HG02759 (cell line): ENCODE data around the gene PPP1R9A.

Experiments used
- ATAC-seq: cut with Tn5 transposase; IDR thresholded peaks from one replicate; pipeline ENCODE4 v1.9.1; 2021; ENCODE audit warnings: mild to moderate bottlenecking, moderate library complexity; ENCODE audit not compliant: unreplicated experiment

Gene PPP1R9A

GRCh38 chr7:94908323-94909178 is 1.2 kb downstream of the PPP1R9A start:
- ATAC-seq, result no peak

DNA sequence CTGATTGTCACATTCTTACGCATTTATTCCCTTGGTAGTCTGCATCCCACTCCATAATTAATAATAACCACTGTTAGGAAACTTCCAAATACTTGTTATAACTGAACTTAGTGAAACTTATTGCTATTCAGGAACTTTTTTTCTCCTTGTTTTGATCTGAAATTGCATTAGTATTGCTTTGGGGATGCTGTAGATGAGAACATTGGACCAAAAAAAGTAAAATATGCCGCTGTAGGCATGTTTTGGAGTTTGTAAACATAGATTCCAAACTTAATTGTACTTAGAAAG is 1.7 kb downstream of the PPP1R9A start:
- ATAC-seq, result no peak

- no peak for ATAC-seq
These were observed 4.7 kb downstream of the PPP1R9A start for GRCh38 chr7:94912085-94912484.

GRCh38 chr7:94913391-94913790 is 6.0 kb downstream of the PPP1R9A start:
- ATAC-seq, result no peak

DNA sequence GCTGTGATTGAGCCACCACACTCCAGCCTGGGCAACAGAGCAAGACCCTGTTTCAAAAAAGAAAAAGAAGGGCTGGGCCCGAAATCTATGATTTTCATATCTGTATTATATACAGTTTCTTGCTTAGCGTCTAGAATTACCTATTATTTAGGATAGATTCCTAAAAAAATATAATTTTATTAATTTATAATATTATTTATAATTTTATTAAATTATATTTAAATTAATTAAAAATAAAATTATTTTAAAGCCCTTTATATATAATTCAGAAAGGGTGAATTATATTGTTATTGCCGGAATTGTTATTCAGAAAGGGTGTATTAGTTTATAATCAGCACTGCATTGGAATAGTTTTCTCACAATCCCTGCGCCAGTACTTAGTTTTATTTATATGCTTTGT is 14.5 kb downstream of the PPP1R9A start:
- ATAC-seq, result no peak

- ATAC-seq, result no peak
These were observed 15.1 kb downstream of the PPP1R9A start for GRCh38 chr7:94922457-94922856.

DNA sequence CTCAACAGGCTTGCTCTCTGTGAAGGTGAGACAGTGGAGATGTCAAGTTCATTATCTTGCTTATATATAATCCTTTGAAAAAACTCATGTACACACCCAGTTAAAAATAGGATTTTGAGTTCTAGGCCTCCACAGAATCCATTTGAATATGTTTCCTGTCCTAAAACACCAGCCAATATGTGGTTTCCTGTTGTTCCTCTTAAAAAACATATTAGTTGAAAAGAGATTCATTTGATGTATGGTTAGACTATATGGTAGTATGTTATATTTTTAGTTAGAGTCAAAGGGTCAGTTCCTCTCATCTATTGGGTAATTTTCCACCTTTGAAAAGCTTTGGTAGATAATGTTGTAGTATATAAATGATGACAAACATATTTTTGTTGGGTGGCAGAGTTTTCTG is 16.0 kb downstream of the PPP1R9A start:
- ATAC-seq, result no peak

GRCh38 chr7:94928168-94928707 is 20.8 kb downstream of the PPP1R9A start:
- ATAC-seq, result no peak

DNA sequence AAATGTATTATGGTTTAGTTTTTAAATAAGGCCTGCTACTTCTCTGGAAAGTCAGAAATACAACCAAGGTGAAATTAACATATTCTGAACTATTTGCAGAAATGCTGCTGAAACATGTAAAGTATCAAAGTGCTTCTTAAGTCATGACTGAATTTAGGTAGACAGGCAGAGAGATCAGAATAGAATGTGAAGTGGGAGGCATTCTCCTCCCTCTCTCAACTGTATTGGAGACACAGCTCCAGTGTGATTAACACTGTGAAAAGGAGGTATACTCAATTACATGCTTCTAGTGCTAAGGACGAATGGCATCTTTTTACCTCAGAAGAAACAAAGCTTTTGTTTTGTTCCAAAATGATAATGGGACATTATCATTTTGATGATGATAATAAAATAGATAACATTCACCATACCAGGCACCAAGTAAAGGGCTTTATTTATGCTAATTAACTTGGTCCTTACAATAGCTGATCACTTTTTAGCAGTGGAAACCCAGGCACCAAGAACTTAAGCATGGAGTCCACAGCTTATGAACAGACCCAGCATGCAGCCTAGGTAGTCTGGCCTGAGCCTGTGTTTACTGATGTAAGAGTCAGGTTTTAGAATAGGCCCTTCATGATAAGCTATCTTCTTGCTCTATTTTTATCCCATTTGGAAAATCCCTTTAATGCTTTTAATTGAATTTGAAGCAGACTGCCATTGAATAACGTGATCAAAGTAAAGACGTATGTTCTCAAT is 26.0 kb downstream of the PPP1R9A start:
- no peak for ATAC-seq

GRCh38 chr7:94939395-94939794 is 32.0 kb downstream of the PPP1R9A start:
- no peak for ATAC-seq

DNA sequence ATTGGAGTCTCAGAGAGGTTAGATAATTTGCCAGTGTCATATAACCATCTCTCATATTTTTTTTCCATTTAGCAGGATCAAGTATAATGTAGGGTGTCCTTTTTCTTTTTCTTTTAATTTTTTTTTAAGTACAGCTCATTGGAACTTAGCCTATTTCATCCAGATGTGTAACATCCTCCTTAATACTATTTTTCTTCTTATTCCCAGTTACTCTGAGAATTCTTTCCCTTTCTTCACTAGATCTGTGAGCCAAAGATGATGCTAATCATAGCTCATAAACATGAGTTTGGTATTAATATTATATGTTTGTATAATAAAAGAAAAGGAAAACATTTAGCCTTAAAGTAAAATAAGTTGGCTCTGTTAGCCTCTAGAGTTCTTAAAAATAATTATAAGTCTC is 32.8 kb downstream of the PPP1R9A start:
- no peak for ATAC-seq

DNA sequence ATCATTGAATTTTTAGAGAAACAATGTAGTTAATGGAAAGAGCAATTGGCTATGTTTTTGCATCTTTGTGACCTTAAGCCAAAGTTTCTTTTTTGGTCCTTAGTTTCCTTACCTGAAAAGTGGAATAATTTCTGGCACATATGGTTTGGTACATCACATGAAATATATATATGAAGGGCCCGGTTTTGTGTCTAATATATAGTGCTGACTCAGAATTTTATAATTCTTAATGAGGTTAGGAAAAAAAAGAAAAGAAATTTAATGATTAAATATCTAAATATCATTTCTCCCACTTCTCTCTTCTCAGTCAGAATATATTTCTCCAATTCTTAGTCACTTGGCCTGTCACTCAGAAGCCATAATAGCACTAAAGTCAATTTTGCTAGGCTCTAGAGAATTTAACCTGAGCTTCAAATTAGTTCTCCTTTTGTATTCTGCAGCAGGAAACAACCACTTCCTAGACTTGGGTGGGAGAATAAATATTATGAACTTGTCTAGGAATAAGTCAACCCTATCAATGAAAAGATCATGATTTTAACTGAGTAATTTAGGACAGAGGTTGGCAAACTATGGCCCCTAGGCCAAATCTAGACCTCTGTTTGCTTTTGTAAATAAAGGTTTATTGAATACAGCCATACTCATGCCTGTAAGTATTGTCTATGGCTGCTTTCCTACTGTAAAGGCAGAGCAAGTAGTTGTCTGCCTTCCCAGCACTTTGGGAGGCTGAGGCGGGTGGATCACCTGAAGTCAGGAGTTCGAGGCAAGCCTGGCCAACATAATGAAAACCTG is 34.6 kb downstream of the PPP1R9A start:
- no peak for ATAC-seq

- ATAC-seq, result no peak
These were observed 35.7 kb downstream of the PPP1R9A start for GRCh38 chr7:94943134-94943533.

- no peak for ATAC-seq
These were observed 42.1 kb downstream of the PPP1R9A start for GRCh38 chr7:94949532-94949931.

DNA sequence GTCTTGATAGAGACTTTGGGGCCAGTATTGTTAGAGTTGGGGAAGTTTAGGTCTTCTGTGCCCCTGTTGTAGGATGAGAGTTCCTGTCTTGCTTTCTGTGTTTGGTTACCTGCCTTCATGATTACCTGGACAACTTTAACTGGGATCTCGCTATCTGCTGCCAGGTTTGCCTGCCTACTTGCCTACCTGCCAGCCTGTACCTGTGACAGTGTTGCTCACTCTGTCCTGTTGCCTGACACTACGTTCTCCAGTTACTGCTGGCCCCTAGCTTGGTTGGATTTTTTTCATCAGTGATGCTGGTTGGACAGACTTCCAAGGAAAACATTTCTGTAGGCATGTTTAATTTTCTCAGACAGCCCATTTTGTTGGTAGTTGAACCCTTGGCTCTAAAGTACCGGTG is 48.4 kb downstream of the PPP1R9A start:
- ATAC-seq, result no peak

DNA sequence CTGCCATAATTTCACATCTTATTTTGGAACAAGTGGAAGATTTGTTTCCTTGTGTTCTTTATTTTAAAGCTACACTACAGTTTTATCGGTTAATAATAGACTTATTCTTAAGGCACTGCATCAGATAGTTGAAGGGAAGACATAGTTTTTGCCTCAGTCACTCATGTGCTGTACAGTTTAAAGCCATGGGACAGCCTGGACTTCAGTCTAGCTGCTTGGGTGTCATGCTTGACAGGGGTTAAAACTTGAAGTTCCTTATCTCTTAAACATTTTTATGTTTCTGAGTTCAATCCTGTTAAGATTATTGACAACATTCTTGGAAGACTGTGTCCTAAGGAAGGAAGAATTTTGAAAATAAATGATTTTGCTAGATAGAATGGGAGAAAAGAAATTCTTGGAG is 49.7 kb downstream of the PPP1R9A start:
- ATAC-seq, result no peak

GRCh38 chr7:94962661-94963060 is 55.3 kb downstream of the PPP1R9A start:
- ATAC-seq, result no peak

- no peak for ATAC-seq
These were observed 62.2 kb downstream of the PPP1R9A start for GRCh38 chr7:94969434-94970084.

- no peak for ATAC-seq
These were observed 62.7 kb downstream of the PPP1R9A start for GRCh38 chr7:94970085-94970576.

- ATAC-seq, result no peak
These were observed 63.9 kb downstream of the PPP1R9A start for GRCh38 chr7:94971051-94971867.
